PC-3 (cell line): Measurements from ENCODE around the gene JPT2. TPM values are rescaled to one million over a fixed set of nuclear protein-coding genes. Genes with fewer than 3 reads are reported as not detected.

Experiments used
- microRNA-seq: library from miRNA; unstranded; fragments of <30 nt; microRNA quantifications from one replicate; pipeline ENCODE4 v1.1.0, GENCODE V29; 2020; ENCODE audit not compliant: unreplicated experiment
- total RNA-seq: library from RNA; depleted of rRNA; stranded (reverse); fragments of >200 nt; gene quantifications from 2 replicates; pipeline ENCODE4 v1.2.3, GENCODE V29; 2014; rRNA removed

The JPT2 gene
- total RNA-seq, 1 experiment from 2014 or later, result 85.2 TPM

Small RNA genes within 50 kb of the gene (microRNA-seq; reads per million reads assigned to microRNA genes)
- gene MIR3177, result 3.0 reads per million, percentile 7 among the genes with 10 or more reads in this experiment

Other genes with a start within 250 kb of the JPT2 start
- not detected in 2 replicates for gene PERCC1, start 247.2 kb upstream of the JPT2 start, total RNA-seq
- gene CCDC154, start 233.7 kb upstream of the JPT2 start, total RNA-seq, result not detected in 2 replicates
- gene CLCN7, start 203.3 kb upstream of the JPT2 start, total RNA-seq, result 48.2 and 66.6 TPM in 2 replicates
- gene PTX4, start 189.3 kb upstream of the JPT2 start, total RNA-seq, result 0.22 and 0.40 TPM in 2 replicates
- 37.8 and 61.3 TPM in 2 replicates for gene TELO2, start 184.9 kb upstream of the JPT2 start, total RNA-seq
- gene TMEM204, start 144.6 kb upstream of the JPT2 start, total RNA-seq, result not detected in 2 replicates
- 4.2 and 6.2 TPM in 2 replicates for gene IFT140, start 66.2 kb upstream of the JPT2 start, total RNA-seq
- 8.5 and 15.5 TPM in 2 replicates for gene CRAMP1, start 65.9 kb upstream of the JPT2 start, total RNA-seq
- 41.1 and 59.7 TPM in 2 replicates for gene MAPK8IP3, start 27.9 kb downstream of the JPT2 start, total RNA-seq
- gene NME3, start 93.3 kb downstream of the JPT2 start, total RNA-seq, result 66.9 and 70.3 TPM in 2 replicates
- 11.3 and 12.5 TPM in 2 replicates for gene EME2, start 94.5 kb downstream of the JPT2 start, total RNA-seq
- 248 and 258 TPM in 2 replicates for gene MRPS34, start 94.9 kb downstream of the JPT2 start, total RNA-seq
- gene SPSB3, start 104.3 kb downstream of the JPT2 start, total RNA-seq, result 27.4 and 30.4 TPM in 2 replicates
- gene NUBP2, start 104.7 kb downstream of the JPT2 start, total RNA-seq, result 95.1 and 128 TPM in 2 replicates
- gene IGFALS, start 115.4 kb downstream of the JPT2 start, total RNA-seq, result not detected in 2 replicates
- gene HAGH, start 148.5 kb downstream of the JPT2 start, total RNA-seq, result 96.9 and 99.5 TPM in 2 replicates
- 37.5 and 47.5 TPM in 2 replicates for gene FAHD1, start 148.9 kb downstream of the JPT2 start, total RNA-seq
- not detected in 2 replicates for gene MEIOB, start 193.9 kb downstream of the JPT2 start, total RNA-seq
- not detected in 2 replicates for gene HS3ST6, start 240.1 kb downstream of the JPT2 start, total RNA-seq